ENCODE data around the gene OVOL2.

DNA sequence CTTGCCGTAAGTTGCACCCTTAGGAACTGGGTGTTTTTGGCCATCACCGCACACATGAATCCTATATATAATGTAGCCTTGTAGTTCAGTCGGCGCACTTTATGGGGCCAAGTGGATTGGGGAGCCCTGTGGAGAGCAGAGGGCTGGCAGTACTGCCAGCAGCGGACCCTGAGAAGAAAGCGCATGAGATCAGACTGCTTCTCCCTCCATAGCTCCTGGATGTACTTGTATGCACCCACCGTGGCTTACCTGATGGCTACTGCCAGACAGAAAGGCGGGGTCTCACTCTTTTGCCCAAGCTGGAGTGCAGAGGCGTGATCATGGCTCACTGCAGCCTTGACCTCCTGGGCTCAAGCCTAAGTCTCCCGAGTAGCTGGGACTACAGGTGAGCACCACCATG, 32.8 kb upstream of the OVOL2 start:
- TF ChIP-seq POLR2A (IDR thresholded peaks at IDR 0.05): no peak
- TF ChIP-seq, protein P1, sequence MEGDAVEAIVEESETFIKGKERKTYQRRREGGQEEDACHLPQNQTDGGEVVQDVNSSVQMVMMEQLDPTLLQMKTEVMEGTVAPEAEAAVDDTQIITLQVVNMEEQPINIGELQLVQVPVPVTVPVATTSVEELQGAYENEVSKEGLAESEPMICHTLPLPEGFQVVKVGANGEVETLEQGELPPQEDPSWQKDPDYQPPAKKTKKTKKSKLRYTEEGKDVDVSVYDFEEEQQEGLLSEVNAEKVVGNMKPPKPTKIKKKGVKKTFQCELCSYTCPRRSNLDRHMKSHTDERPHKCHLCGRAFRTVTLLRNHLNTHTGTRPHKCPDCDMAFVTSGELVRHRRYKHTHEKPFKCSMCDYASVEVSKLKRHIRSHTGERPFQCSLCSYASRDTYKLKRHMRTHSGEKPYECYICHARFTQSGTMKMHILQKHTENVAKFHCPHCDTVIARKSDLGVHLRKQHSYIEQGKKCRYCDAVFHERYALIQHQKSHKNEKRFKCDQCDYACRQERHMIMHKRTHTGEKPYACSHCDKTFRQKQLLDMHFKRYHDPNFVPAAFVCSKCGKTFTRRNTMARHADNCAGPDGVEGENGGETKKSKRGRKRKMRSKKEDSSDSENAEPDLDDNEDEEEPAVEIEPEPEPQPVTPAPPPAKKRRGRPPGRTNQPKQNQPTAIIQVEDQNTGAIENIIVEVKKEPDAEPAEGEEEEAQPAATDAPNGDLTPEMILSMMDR (IDR thresholded peaks at IDR 0.05): no peak
